ENCODE measurements around the gene CSMD2.

Gene CSMD2

DNA sequence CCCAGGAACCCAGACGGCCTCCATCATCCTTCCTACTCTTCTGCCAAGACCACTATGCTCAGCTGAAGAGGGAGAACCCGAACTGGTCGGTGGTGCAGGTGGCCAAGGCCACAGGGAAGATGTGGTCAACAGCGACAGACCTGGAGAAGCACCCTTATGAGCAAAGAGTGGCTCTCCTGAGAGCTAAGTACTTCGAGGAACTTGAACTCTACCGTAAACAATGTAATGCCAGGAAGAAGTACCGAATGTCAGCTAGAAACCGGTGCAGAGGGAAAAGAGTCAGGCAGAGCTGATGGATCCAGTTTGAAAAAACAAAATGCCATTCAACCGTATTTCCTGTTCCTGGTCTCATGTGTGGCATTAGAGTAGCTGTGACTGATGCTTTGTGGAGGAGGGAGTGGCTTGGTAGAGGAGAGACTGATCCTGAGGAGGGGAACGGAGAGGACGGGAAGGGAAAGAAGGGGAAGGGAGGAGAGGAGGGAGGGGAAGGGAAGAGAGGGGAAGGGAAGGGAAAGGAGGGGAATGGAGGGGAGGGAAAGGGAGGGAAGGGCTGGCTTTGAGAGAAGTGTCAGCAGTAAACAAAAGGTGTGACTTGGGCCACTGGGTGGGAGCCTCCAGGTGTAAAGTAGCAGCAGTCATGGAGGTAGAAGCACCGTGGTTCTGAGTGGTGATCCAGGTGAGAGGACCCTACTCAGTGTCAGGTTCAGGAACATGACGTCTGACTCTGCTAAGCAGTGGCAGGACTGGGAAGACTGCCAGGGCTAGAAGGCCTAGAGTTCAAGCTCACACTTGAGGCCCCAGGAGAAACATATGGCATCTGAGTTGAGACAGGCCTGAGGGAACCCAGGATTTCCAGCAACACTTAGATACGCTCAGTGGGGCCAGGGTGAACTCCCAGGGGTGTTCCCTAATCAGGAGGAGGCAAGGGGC, 300.3 kb downstream of the CSMD2 start:
- no peak for DNase-seq (ENCODE audit: low read depth)
- no peak overlapping the region for H3K4me3 ChIP-seq (ENCODE audit: low read length)
- TF ChIP-seq, protein P1, sequence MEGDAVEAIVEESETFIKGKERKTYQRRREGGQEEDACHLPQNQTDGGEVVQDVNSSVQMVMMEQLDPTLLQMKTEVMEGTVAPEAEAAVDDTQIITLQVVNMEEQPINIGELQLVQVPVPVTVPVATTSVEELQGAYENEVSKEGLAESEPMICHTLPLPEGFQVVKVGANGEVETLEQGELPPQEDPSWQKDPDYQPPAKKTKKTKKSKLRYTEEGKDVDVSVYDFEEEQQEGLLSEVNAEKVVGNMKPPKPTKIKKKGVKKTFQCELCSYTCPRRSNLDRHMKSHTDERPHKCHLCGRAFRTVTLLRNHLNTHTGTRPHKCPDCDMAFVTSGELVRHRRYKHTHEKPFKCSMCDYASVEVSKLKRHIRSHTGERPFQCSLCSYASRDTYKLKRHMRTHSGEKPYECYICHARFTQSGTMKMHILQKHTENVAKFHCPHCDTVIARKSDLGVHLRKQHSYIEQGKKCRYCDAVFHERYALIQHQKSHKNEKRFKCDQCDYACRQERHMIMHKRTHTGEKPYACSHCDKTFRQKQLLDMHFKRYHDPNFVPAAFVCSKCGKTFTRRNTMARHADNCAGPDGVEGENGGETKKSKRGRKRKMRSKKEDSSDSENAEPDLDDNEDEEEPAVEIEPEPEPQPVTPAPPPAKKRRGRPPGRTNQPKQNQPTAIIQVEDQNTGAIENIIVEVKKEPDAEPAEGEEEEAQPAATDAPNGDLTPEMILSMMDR (conservative IDR thresholded peaks at IDR 0.05; ENCODE audit: low read length) = no peak

DNA sequence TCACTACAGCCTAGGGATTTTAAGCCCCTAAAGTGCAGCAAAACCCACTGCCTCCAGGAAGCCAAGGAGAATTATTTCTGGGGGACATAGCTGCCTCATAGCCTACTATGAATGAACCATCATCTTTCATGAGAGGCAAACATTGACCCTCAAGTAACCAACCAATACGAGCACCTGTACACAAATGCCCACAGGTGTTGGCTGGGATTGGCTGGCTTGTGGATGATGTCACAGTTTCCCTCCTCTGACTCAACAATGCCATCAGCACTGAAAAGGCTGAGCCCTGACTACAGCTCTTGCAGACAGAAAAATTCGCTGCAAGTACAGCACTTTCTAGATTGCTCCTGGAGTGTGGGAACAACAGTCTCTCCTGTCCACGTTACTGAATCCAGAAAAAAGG, 301.3 kb downstream of the CSMD2 start, which contains the start of gene HMGB4:
Gene HMGB4 (plus strand): TSS at position 301 of the 400 bp plus-strand sequence. CDS start 113 bp downstream, outside the sequence.
- TF ChIP-seq, protein P1 (conservative IDR thresholded peaks at IDR 0.05; ENCODE audit: low read length) = no peak
- H3K4me3 ChIP-seq (ENCODE audit: low read length) = no peak within 1 kb of the TSS
- no peak for DNase-seq (ENCODE audit: low read depth)

DNA sequence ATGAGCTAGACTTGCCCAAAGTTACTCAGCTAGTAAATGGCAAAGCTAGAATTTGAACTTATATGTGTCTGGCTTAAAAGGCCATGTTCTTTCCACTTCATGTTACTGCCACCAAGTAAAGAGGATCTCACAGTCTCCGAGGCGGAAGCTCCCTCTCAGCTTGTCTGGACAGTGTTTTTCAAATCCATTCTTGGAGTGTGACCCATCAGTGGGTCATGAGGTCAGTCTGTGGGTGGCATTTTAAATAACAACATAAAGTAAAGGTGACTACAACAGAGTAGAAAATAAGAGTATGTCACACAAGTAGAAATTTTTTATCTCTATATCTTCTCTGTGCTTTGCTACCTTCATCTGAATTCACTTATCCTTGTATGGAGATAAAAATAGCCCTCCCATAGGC, 304.4 kb downstream of the CSMD2 start:
- TF ChIP-seq, protein P1 (conservative IDR thresholded peaks at IDR 0.05; ENCODE audit: low read length) = no peak
- DNase-seq (ENCODE audit: low read depth) = no peak
- H3K4me3 ChIP-seq (ENCODE audit: low read length) = no peak overlapping the region

DNA sequence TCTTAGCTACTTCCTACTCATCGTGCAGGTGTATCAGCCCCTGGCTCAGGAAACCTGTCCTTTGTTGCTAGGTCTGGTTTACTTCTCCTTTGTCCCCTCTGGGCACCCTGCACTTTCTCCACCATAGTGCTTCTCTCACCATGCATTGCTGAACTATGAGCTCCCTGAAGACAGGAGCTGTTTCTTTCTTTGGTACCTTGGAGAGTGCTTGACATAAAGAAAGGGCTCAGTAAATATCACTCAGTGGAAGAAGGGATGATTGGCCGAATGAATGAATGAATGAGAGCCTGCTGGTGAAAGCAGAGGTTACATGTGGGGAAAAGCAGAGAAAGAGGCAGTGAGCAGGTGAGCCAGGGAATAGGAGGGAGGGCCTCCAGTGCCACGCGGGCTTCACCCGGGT, 310.9 kb downstream of the CSMD2 start:
- no peak overlapping the region for H3K4me3 ChIP-seq (ENCODE audit: low read length)
- no peak for DNase-seq (ENCODE audit: low read depth)
- TF ChIP-seq, protein P1 (conservative IDR thresholded peaks at IDR 0.05; ENCODE audit: low read length) = no peak

DNA sequence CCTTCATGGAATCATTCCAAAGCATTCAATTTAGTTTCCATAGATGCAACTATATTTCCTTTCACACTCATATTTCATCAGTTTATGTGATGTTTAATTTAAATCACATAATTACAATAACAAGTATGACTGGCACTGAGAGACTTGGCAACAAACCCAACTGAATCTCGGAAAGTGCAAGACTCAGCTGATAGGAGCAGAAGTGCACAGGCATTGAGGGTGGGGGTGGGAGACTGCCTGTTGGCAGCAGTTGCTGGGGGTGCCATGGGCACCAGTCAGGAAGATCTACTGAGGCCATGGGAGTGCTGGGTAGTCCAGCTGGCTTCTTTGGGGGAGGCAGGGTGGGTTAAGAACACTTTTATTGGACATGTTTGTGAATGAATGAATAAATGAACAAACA, 311.6 kb downstream of the CSMD2 start:
- H3K4me3 ChIP-seq (ENCODE audit: low read length) = no peak overlapping the region
- TF ChIP-seq, protein P1 (conservative IDR thresholded peaks at IDR 0.05; ENCODE audit: low read length) = no peak
- DNase-seq (ENCODE audit: low read depth) = no peak

DNA sequence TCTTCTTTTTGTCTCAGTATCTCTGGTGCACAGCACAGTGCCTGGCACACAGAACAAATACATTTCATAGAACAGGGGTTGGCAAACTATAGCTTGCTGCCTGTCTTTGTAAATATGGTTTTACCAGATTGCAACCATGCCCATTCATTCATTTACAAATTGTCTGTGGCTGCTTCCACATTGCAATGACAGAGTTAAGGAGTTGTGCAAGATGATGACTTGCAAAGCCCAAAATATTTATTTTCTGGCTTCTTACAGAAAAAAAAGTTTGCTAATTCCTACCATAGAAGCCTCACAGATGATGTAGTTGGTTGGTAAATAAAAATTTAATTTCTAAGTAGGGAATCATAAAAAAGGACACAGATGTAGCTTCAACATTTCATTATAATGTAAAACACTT, 312.3 kb downstream of the CSMD2 start:
- no peak overlapping the region for H3K4me3 ChIP-seq (ENCODE audit: low read length)
- peak; percentile 89 for DNase-seq (ENCODE audit: low read depth)
- TF ChIP-seq, protein P1 (conservative IDR thresholded peaks at IDR 0.05; ENCODE audit: low read length) = no peak

DNA sequence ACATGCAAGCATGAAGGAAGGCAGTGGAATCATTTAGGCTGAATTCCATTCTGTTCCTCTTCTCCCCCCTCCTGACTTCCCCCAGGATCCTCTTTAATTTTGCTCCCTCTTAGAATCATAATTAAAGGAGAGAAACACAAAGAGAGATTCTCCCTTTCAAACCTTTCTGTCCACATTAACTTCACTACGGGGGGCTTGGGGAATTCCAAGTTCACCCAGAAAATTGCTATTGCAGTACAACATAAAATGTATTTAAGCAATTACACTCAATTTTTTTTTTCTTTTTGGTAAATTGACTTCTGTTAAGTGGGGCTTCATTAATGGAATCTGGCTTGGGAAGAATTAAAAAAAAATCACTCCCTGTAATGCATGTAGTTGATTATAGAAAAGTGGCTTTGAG, 314.5 kb downstream of the CSMD2 start:
- TF ChIP-seq, protein P1 (conservative IDR thresholded peaks at IDR 0.05; ENCODE audit: low read length) = no peak
- no peak for DNase-seq (ENCODE audit: low read depth)
- H3K4me3 ChIP-seq (ENCODE audit: low read length) = no peak overlapping the region

Data from AG10803 (cell line).